Activated CD4-positive, alpha-beta T cell treated with anti-CD3 and anti-CD28 coated beads, Interleukin-2, amount 50 U/mL, for 1 hour (primary cell): ENCODE data around the gene LRRC14B.
"Not testable (repeated sequence)": the region's sequence is repeated elsewhere in the genome, so short reads cannot be mapped to it uniquely, and the experiment has no call there.

Experiments used
- DNase-seq: peaks from one replicate; pipeline ENCODE4 v3.0.0-alpha.2; 2020

LRRC14B gene

DNA sequence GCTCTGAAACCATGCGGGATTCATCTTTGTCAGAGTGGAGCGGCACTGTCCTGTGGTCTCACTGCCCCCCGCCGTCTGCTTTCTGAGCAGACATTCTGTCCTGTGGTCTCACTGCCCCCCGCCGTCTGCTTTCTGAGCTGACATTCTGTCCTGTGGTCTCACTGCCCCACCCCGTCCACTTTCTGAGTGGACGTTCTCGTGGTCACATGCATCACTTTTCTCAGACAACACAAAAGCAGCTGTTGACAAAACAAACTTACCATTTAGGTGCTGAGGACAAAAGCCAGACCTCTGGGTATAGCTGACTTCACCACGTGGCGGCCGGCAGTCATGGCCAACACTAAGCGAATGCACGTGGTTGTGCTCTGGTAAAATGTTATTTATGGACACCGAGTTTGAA lies 2.8 kb downstream of the LRRC14B start:
- DNase-seq: no peak

GRCh38 chr5:194603-195209 lies 3.4 kb downstream of the LRRC14B start:
- DNase-seq: no peak

DNA sequence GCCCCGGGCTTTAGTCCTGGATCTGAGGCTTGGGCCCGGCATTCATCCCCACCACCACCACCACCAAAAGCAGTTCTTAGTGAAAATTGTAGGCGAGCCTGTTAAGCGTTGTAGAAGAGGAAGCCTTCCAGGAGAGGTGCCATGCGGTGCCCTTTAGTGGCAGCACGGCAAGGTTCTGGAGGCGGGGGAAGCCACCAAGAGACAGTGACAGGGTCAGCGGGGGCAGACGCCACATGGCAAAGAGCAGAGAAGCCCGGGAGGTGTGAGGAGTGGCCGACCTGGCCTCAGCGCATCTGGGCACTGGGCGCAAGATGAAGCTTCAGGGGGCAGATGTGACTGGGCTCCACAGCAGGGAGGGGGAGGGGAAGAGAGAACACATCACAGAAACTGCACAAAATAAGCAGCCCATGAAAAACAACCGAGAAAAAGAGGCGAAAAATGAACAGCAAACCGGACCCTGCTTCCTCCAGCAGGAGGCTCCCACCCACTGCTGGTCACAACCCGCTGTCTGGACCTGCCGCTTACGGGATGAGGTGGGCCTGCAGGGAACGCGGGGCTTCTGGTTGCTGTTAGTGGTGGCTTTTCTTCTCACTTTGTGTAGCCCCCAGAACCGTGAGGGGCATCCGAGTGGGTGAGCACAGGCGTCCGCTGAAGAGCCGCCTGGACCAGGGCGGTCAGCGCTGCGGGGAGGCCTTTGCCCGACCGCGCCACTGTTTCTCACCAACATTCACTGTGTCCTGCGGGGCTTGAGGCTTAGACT lies 4.3 kb downstream of the LRRC14B start:
- DNase-seq: no peak

DNA sequence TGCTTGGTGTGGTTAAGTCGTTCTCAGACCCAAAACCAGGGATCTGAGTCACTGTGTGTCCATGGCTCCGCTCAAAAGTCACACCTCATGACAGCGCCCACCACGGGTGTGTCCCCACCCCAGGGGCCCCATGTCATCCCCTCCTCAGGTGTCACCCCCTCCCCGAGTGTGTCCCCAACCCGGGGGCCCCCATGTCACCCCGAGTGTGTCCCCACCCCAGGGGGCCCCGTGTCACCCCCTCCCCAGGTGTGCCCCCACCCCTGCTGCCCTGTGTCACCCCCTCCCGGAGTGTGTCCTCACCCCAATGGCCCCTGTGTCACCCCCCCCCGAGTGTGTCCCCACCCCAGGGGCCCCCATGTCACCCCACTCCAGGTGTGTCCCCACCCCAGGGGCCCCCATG lies 5.1 kb downstream of the LRRC14B start:
- DNase-seq: no peak

- not testable (repeated sequence) for DNase-seq
Measured at GRCh38 chr5:197031-197430, 5.7 kb downstream of the LRRC14B start.

GRCh38 chr5:197892-198489 lies 6.7 kb downstream of the LRRC14B start:
- no peak for DNase-seq

- no peak for DNase-seq
Measured at GRCh38 chr5:198516-199196, 7.4 kb downstream of the LRRC14B start.

DNA sequence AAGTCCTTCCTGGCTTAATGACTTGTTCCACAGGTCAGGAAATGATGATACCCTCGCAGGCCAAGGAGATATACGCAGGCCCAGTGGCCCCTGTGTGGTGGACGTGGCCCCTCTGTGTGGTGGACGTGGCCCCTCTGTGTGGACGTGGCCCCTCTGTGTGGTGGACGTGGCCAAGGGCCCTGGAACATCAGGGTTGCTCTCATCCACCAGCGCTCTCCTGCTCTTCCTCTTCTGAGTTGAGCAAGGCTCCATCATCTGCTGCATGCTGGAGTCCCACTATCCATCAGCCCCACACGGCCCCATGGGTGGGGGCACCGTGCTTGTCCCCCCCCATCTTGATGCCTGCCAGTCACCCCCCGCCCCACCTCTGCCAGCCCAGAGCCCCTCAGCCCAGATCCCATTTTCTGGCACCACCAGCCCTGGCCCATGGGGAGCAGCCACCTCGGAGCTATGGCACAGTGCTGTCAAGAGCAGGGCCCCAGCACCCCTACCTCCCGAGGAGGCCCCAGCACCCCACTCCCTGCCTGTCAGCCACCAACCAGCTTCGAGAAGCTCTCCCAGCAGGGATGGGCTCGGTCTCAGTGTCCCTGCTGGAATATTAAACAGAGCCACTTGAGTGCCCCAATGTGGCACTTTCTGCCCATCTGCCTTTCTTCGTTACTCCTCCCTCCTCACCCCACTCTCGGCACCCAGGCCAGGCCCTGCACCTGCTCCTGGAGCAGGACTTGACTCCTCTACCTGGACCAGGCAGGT lies 8.1 kb downstream of the LRRC14B start:
- no peak for DNase-seq

GRCh38 chr5:199950-200645 lies 8.8 kb downstream of the LRRC14B start:
- no peak for DNase-seq

DNA sequence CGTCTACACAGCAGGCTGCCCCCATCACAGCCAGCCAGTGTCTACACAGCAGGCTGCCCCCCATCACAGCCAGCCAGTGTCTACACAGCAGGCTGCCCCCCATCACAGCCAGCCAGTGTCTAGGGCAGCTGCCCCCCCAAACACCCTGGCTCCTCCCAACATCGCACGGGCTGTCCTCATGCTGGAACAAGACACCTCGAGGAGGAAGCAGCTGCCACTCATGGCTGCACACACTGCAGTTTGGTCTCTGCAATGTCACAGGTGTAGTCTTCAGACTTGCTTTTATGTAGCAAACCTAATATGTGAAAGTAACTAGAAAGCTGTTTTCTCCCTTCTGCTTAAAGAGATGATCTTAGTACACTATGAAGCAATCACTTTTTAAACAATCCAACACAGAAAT lies 9.7 kb downstream of the LRRC14B start:
- DNase-seq: no peak

DNA sequence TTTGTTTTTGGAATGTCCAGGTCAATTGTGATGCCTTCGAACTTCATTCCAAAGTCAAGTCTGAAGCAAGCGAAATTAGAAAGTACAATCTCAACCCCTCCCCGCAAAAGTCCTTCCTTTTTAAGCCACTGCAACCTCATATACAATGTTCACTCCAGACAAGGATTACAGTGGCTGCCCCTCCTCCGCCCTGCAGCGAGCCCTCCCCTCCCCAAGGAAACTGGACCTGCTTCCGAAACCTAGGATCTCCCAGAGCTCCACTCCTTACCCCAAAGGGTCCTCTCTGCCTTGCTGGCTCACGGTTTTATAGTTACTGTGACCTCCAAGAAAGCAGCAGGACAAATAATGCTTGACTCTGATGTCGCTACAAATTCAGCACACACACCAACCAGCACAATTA lies 10.4 kb downstream of the LRRC14B start:
- no peak for DNase-seq

GRCh38 chr5:203246-203930 lies 12.1 kb downstream of the LRRC14B start:
- no peak for DNase-seq

- no peak for DNase-seq
Measured at GRCh38 chr5:204001-204400, 12.7 kb downstream of the LRRC14B start.

DNA sequence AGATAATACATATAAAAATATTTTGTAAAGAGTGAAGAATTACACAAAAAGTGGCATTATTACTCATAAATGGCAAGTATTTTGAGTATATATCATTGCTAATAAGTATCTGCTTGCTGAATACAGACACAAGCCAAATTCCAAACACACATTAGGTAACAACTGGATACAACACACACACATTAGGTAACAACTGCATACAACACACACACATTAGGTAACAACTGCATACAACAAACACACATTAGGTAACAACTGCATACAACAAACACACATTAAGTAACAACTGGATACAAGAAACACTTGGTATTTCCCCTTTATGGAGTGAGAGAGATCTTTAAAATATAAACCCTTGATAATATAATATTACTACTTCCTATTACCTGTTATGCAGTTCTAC lies 13.2 kb downstream of the LRRC14B start:
- no peak for DNase-seq

DNA sequence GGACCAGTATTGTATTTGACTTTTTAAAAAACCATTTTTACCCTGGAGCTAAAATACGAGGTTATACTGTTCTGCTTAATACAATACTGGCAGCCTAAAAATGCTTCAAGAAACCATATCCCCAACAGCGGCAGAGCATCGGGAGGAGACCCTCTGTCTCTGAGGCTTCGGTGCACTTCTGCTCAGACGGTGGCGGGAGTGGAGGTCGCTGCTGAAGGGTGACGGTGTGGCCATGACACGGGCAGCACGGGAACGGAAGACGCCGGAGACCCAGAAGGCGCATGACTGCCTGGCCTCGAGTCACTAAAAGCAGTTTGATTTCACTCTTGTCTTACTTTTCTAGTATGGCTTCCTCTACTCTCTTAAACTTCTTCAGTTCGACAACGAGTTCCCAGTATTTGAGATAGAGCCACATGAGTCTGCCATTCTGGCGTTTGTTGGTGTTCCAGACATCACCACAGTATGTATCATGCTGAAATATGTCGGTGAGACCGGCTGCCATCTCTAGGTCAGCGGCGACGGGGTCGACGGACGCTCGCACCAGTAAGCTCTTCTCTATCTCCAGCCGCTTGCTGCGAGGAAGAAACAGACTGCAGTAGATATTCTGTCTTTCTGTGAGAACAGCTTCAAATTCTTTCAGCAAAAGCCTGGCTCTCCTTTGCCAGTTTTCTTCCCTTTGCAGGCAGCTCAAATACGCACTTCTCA lies 13.8 kb downstream of the LRRC14B start:
- no peak for DNase-seq

- no peak for DNase-seq
Measured at GRCh38 chr5:206406-206805, 15.1 kb downstream of the LRRC14B start.

GRCh38 chr5:206927-207536 lies 15.7 kb downstream of the LRRC14B start:
- DNase-seq: no peak

DNA sequence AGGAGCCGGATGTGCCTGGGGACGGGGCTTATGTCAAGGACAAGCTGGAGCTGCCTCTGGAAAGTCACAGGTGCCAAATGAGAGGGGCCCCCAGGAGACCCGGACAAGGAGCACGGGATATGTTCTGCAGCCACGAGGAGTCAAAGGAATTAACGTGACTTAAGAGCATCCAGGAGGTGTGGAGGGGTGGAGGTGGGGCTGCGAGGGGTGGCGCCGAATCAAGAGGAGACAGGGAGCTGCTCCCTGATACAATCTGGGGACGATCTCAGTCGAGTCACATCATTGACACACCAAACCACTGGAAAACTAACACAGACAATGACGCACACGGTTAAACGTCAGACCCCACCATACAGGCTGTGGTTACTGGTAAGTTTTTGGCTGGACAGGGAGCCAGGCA lies 16.3 kb downstream of the LRRC14B start:
- no peak for DNase-seq

- DNase-seq: no peak
Measured at GRCh38 chr5:208449-209114, 17.3 kb downstream of the LRRC14B start.

DNA sequence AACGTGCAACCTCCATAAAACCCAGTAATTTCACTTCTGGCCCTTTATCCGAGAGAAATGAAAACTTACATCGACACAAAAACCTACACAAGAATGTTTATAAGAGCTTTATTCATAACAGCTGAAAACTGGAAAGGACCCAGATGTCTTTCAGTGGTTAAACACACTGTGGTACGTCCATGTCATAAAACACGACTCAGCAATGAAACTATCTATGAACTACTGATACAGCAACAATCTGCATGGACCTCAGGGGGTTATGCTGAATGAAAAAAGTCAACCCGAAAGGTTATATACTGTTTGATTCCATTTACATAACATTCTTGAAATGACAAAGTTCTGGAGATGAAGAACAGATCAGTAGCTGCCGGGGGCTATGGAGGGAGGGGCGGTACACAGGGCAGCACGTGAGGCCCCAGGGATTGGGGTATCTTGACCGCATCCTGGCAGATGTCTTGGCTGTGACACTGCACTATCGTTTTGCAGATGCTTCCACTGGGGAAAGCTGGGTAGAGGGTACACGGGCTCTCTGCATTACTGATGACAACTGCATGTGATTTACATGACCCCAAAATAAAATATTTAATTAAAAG lies 22.6 kb downstream of the LRRC14B start:
- DNase-seq: no peak
